Skin of body (tissue), 2 donors: ENCODE measurements around the gene ERLEC1. TPM values are rescaled to one million over a fixed set of nuclear protein-coding genes. Genes with fewer than 3 reads are reported as not detected.

Source experiments
- small RNA-seq: library from RNA; depleted of rRNA; stranded (forward); fragments of <200 nt; gene quantifications from one replicate; pipeline ENCODE3, GENCODE V24; 2014; ENCODE audit warnings: low replicate concordance
- total RNA-seq: library from RNA; depleted of rRNA; stranded (reverse); fragments of >200 nt; gene quantifications from one replicate; pipeline ENCODE4 v1.2.3, GENCODE V29; 2014

ERLEC1 gene
- total RNA-seq, 1 donor from 2014 or later, result 50.9 TPM

Small RNA genes lying within 50 kb of the gene (small RNA-seq; reads per million reads assigned to genes)
- gene MIR3682, result not detected

Other genes with a start within 250 kb of the ERLEC1 start
- 1.4 TPM for gene CHAC2, start 19.2 kb upstream of the ERLEC1 start, total RNA-seq
- 30.4 TPM for gene ASB3, start 91 bp upstream of the ERLEC1 start, total RNA-seq
- gene GPR75, start 72.9 kb downstream of the ERLEC1 start, total RNA-seq, result 2.3 TPM
- 61.0 TPM for gene PSME4, start 183.9 kb downstream of the ERLEC1 start, total RNA-seq